HG03025 (cell line): ENCODE data around the gene SRPX2.

Experiments used
- ATAC-seq: cut with Tn5 transposase; IDR thresholded peaks from one replicate; pipeline ENCODE4 v1.9.1; 2021; ENCODE audit warnings: mild to moderate bottlenecking, moderate library complexity; ENCODE audit not compliant: unreplicated experiment, low FRiP score

Gene SRPX2, protein sequence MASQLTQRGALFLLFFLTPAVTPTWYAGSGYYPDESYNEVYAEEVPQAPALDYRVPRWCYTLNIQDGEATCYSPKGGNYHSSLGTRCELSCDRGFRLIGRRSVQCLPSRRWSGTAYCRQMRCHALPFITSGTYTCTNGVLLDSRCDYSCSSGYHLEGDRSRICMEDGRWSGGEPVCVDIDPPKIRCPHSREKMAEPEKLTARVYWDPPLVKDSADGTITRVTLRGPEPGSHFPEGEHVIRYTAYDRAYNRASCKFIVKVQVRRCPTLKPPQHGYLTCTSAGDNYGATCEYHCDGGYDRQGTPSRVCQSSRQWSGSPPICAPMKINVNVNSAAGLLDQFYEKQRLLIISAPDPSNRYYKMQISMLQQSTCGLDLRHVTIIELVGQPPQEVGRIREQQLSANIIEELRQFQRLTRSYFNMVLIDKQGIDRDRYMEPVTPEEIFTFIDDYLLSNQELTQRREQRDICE

DNA sequence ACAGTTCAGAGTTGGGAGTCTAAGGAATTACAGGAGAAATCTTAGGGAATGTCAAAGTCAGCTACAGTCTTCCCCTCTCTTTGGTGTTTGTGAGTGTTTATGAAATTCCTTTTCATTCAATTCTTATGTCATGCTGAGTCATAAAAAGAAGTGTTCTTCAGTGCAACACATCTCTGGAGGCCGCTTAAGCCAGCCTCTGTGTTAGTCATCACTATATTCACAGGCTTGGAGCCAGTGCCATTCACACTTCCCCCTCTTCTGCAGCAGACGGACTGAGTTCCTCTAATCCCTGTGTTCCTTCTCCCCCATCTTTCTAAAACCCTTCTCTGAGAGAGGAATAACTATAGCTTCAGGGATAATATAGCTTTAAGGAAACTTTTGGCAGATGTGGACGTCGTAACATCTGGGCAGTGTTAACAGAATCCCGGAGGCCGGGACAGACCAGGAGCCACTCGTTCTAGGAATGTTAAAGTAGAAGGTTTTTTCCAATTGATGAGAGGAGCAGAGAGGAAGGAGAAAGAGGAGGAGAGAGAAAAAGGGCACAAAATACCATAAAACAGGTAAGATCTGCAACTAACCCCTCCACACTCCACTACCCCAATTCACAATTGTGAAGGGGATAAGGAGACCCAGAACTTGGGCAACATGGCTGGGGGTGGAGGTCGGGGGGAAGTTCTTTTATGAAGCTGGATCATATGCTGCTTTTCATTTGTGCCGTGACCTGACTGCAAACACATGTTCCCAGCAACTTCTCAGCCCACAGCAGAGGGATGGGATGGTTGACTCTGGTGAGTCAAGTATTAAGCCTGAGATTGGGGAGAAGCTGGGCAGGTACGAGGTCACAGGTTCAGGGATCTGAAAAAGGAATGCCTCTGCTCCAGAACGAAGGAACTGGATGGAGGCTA lies at the start of gene SRPX2:
SRPX2 (plus strand) TSS at position 244 of the 905 bp plus-strand sequence. CDS start 2,124 bp downstream, outside the sequence.
- ATAC-seq = no peak

DNA sequence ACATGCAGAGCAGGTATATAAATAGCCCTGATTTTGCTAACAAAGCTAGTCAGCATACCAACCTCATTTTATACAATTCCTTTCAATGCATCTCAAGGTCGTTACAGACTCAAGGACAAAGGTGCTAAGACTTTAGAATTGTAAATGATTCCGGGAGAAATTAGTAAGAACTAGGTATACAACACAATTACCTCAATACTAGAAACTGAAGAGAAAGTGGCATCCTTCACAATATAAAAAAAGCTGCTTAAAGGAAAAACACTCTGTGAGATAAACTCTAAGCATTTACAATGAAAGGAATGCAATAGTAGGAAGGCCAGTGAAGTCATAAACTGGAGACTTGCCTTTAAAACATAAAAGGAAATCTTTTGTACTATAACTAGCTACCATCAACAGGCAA lies 47.4 kb upstream of the SRPX2 start:
- ATAC-seq = no peak

GRCh38 chrX:100599456-100599855 lies 44.5 kb upstream of the SRPX2 start:
- ATAC-seq = no peak

DNA sequence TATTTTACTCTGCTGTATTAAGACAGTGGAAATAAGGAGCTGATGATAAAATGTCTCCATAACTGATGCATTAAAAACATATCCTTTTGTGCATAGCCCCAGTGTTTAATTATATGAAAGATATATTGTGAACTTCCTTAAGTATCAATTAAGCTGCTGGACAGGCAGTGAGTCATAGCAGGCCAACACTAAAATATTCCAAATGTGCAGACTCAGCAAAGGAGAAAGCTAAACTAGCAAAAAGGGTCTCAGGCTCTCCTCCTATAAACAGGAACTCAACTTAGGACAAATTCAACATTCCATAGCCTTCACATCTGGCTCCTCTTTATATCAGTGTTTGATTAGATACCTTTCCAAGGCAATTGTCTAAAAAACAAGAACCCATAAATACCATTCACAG lies 43.7 kb upstream of the SRPX2 start:
- ATAC-seq = no peak

GRCh38 chrX:100600758-100601157 lies 43.2 kb upstream of the SRPX2 start:
- ATAC-seq = no peak

GRCh38 chrX:100606753-100607152 lies 37.2 kb upstream of the SRPX2 start:
- ATAC-seq = no peak

- ATAC-seq = no peak
Observed at GRCh38 chrX:100609591-100609990, 34.4 kb upstream of the SRPX2 start.

DNA sequence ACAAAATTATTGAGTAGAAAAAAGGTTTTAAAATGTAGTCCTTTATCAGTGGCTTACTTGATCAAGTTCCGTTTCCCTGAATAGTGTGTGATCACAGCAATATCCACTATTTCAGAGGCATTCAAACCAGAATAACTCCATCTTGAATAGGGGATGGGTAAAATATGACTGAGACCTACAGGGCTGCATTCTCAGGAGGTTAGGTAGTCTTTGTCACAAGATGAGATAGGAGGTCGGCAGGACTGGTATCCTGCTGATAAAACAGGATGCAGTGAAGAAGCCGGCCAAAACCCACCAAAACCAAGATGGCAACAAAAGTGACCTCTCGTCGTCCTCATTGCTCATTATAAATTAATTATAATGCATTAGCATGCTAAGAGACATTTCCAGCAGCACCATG lies 32.0 kb upstream of the SRPX2 start:
- ATAC-seq = no peak

- peak; percentile 80 for ATAC-seq
Observed at GRCh38 chrX:100615005-100615404, 29.0 kb upstream of the SRPX2 start.

- ATAC-seq = no peak
Observed at GRCh38 chrX:100623001-100623400, 21.0 kb upstream of the SRPX2 start.

DNA sequence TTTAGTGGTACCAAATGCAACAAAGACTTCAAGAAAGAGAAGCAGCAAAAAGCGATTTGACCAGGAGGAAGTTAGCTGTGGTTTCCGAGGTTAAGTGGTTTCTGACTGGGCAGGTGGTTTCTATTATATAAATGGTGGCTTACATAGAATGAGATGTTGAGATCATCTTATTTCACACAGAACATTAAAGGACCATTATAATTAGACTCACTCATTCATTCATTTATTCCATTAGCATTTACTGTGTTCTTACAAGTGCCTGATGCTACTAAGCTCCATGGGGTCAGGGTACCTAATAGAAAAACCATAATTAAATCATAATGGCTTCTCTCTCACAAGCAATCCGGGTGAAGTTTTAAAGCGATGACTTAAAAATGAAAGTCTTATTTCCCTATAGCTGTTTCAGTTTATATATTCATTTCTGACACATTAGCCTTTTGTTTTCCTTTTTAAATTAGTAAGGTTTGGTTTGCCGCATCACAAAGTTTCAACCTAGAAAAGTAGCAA lies 18.0 kb upstream of the SRPX2 start:
- peak; percentile 94 for ATAC-seq

DNA sequence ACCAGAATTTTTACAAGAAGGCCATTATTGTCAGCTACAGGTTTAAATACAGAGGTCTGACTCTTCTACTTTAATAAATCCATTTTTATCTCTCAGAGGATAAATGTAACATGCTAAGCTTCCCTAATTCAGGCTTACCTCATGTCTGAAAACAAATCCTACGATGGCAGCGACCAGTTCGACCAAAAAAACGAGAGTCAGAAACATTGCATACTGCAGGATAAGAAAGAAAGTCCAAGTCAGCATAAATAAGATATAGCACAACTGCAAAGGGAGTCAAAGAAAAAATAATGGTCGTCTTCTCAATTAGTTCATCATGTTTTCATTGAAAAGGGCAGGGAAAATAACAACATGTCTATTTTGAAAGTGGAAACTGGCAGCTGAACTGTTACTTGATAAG lies 9.0 kb upstream of the SRPX2 start:
- no peak for ATAC-seq

DNA sequence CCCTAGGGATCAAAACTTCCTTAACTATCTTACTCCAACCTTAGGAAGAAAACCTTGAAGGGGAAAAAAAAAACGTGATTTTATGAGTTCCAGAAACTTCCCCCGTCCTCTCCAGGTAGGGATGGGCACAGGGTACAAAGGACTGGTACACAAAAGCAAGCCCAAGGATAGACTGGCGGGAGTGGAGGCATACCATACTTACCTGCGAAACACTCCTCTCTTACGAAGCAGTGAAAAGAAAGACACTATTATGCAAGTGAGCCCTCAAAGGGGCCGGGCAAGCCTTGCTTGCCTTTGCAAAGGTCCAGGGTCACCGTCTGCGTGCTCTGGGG lies 8.0 kb upstream of the SRPX2 start:
- ATAC-seq = no peak

DNA sequence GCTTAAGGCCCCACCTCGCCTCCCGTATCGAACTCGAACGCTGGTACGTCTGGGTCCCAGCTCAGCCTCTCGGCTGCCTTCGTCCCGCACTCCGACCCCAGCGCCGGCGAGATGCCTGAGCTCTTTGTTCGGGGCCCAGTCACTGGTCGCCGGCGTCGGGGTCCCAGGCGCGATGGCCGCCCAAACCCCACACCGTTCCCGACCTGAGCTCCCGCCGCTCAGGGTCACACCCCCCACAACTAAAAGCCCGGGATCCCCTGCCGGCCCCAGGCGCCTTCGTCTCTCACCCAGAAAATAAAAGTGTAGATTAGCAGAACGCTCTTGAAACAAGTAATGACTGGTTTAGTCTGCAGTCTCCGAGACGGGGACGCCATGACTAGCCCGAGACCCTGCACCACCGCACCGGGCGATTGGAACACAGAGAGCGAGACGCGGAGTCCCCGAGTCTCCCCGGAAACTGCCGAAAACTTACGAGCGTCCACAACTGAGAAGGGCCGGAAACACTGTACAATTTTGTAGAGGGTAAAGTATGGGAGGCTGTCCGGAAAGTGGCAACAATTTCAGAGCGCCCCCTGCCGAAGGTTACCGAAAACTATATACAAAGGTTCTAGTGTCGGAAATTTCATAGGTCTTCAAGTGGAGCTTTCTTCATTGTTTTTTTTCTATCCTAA lies 7.5 kb upstream of the SRPX2 start, which contains the start of gene TSPAN6:
TSPAN6 (minus strand) TSS at position 486 of the 671 bp plus-strand sequence; CDS start at position 374, 112 bp downstream.
- peak; percentile 70 for ATAC-seq

DNA sequence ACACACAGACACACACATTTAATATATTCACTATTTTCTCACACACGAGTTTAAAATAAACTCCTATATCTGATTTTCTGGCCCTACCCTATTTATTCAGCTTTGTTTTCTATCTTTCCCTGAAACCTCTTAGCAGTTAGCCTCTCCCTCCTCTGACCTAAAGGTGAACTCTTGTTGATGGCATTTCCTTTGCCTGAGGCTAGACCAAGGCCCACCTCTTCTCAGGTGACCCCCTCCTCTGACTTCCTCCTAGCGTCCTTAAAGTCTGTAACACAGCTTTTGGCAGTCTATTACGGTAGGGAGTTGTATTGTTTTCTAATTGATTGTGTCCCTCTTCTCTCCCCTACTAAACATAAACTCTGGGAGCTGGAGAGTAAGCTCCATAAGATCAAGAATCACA lies 1.7 kb upstream of the SRPX2 start:
- ATAC-seq = no peak

DNA sequence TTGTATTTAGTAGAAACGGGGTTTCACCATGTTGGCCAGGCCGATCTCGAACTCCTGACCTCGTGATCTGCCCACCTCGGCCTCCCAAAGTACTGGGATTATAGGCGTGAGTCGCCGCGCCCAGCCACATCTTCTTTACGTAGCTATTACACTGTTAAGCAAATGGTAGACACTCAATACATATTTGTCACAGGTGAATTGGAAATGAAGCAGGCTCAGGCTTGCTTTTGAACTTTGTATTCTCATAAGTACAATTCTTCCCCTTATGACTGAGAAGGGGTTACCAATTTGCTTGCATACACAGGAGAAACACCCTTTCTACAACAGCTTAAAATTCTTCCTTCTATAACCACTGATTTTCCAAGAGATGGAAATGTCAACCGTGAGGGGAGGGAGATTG lies 787 bp upstream of the SRPX2 start:
- no peak for ATAC-seq

- ATAC-seq = no peak
Observed at GRCh38 chrX:100645106-100645505, 1.1 kb downstream of the SRPX2 start.

GRCh38 chrX:100647095-100647494 lies 3.1 kb downstream of the SRPX2 start:
- ATAC-seq = no peak

- ATAC-seq = no peak
Observed at GRCh38 chrX:100647739-100648138, 3.7 kb downstream of the SRPX2 start.
